ENCODE measurements around the gene ZWINT.

ZWINT gene

DNA sequence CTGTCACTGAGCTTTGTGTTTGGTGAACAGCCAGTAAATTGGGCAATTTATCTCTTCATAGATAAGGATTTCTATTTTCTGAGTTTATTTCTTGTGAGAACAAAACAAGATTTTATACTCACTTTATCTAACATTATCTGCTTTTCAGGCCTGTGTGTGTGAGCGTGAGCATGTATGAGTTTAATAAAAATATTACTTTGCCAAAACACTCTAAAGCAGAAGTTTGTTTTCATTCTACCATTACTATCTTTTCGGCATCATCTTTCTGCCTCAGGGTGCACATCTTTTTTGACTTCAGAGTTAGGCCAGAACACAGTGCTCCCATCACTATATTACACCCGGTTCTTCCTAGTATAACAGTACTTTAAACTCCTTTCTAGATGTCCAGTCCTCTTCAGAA lies 13.0 kb downstream of the ZWINT start:
- TF ChIP-seq SIN3A (IDR thresholded peaks at IDR 0.05; ENCODE audit: borderline replicate concordance, insufficient read depth, low read length) (no peak), FOXP2 (optimal IDR thresholded peaks at IDR 0.05; ENCODE audit: borderline replicate concordance, extremely low read depth, extremely low read length, insufficient read depth) (no peak), POLR2AphosphoS5 (IDR thresholded peaks at IDR 0.05; ENCODE audit: low read depth, low read length) (no peak), TAF1 (IDR thresholded peaks at IDR 0.05; ENCODE audit: borderline replicate concordance, insufficient read depth, low read length) (no peak)
- TF ChIP-seq, protein P1, sequence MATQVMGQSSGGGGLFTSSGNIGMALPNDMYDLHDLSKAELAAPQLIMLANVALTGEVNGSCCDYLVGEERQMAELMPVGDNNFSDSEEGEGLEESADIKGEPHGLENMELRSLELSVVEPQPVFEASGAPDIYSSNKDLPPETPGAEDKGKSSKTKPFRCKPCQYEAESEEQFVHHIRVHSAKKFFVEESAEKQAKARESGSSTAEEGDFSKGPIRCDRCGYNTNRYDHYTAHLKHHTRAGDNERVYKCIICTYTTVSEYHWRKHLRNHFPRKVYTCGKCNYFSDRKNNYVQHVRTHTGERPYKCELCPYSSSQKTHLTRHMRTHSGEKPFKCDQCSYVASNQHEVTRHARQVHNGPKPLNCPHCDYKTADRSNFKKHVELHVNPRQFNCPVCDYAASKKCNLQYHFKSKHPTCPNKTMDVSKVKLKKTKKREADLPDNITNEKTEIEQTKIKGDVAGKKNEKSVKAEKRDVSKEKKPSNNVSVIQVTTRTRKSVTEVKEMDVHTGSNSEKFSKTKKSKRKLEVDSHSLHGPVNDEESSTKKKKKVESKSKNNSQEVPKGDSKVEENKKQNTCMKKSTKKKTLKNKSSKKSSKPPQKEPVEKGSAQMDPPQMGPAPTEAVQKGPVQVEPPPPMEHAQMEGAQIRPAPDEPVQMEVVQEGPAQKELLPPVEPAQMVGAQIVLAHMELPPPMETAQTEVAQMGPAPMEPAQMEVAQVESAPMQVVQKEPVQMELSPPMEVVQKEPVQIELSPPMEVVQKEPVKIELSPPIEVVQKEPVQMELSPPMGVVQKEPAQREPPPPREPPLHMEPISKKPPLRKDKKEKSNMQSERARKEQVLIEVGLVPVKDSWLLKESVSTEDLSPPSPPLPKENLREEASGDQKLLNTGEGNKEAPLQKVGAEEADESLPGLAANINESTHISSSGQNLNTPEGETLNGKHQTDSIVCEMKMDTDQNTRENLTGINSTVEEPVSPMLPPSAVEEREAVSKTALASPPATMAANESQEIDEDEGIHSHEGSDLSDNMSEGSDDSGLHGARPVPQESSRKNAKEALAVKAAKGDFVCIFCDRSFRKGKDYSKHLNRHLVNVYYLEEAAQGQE (IDR thresholded peaks at IDR 0.05; ENCODE audit: insufficient read depth in 1 of 2, low read depth in 2 of 2, low read length in 2 of 2) = no peak

- TF ChIP-seq, protein P1 (IDR thresholded peaks at IDR 0.05; ENCODE audit: insufficient read depth in 1 of 2, low read depth in 2 of 2, low read length in 2 of 2) = no peak
These were observed 14.1 kb downstream of the ZWINT start for GRCh38 chr10:56346845-56347415.

GRCh38 chr10:56341612-56342011 lies 19.4 kb downstream of the ZWINT start:
- TF ChIP-seq TAF1 (IDR thresholded peaks at IDR 0.05; ENCODE audit: borderline replicate concordance, insufficient read depth, low read length) (no peak), FOXP2 (optimal IDR thresholded peaks at IDR 0.05; ENCODE audit: borderline replicate concordance, extremely low read depth, extremely low read length, insufficient read depth) (no peak), SIN3A (IDR thresholded peaks at IDR 0.05; ENCODE audit: borderline replicate concordance, insufficient read depth, low read length) (no peak), POLR2AphosphoS5 (IDR thresholded peaks at IDR 0.05; ENCODE audit: low read depth, low read length) (no peak)
- TF ChIP-seq, protein P1 (IDR thresholded peaks at IDR 0.05; ENCODE audit: insufficient read depth in 1 of 2, low read depth in 2 of 2, low read length in 2 of 2) = no peak

GRCh38 chr10:56329961-56330360 lies 31.1 kb downstream of the ZWINT start:
- TF ChIP-seq POLR2AphosphoS5 (IDR thresholded peaks at IDR 0.05; ENCODE audit: low read depth, low read length) (no peak), SIN3A (IDR thresholded peaks at IDR 0.05; ENCODE audit: borderline replicate concordance, insufficient read depth, low read length) (no peak), FOXP2 (optimal IDR thresholded peaks at IDR 0.05; ENCODE audit: borderline replicate concordance, extremely low read depth, extremely low read length, insufficient read depth) (no peak), TAF1 (IDR thresholded peaks at IDR 0.05; ENCODE audit: borderline replicate concordance, insufficient read depth, low read length) (no peak)
- TF ChIP-seq, protein P1 (IDR thresholded peaks at IDR 0.05; ENCODE audit: insufficient read depth in 1 of 2, low read depth in 2 of 2, low read length in 2 of 2) = no peak

- TF ChIP-seq, protein P1 (IDR thresholded peaks at IDR 0.05; ENCODE audit: insufficient read depth in 1 of 2, low read depth in 2 of 2, low read length in 2 of 2) = no peak
- TF ChIP-seq FOXP2 (optimal IDR thresholded peaks at IDR 0.05; ENCODE audit: borderline replicate concordance, extremely low read depth, extremely low read length, insufficient read depth) (no peak), TAF1 (IDR thresholded peaks at IDR 0.05; ENCODE audit: borderline replicate concordance, insufficient read depth, low read length) (no peak), POLR2AphosphoS5 (IDR thresholded peaks at IDR 0.05; ENCODE audit: low read depth, low read length) (no peak), SIN3A (IDR thresholded peaks at IDR 0.05; ENCODE audit: borderline replicate concordance, insufficient read depth, low read length) (no peak)
These were observed 33.9 kb downstream of the ZWINT start for GRCh38 chr10:56327118-56327517.

Measured in PFSK-1 (cell line).